Keratinocyte (primary cell): ENCODE data around the gene GNPTG. TPM values are rescaled to one million over a fixed set of nuclear protein-coding genes. Genes with fewer than 3 reads are reported as not detected.

Source experiments
- DNase-seq: peaks from one replicate; pipeline ENCODE4 v3.0.0-alpha.2; 2011; ENCODE audit warnings: low read depth, missing footprints, low spot score
- FAIRE-seq: peaks from 2 replicates; lab custom pipeline; 2011; peaks lifted over from hg19 to GRCh38; lab: Jason Lieb, UNC
- H2AFZ ChIP-seq: 2 replicates; pipeline ENCODE4 v1.6.0; 2012; ENCODE audit warnings: low read length, control low read depth, inconsistent platforms; ENCODE audit not compliant: control insufficient read depth
- H3K27ac ChIP-seq: 2 replicates; pipeline ENCODE4 v1.5.1; 2011; ENCODE audit warnings: low read length; ENCODE audit not compliant: control insufficient read depth, insufficient read depth
- H3K27me3 ChIP-seq: 3 replicates; pipeline ENCODE4 v1.6.0; 2011; ENCODE audit warnings: low read length; ENCODE audit not compliant: control insufficient read depth, insufficient read depth; ENCODE audit errors: extremely low read depth
- H3K36me3 ChIP-seq, 2 experiments: 2 replicates in 1 of 2; 3 replicates in 1 of 2; pipeline ENCODE4 v1.5.1; 2011; ENCODE audit warnings: low read length in 2 of 2, mild to moderate bottlenecking in 1 of 2; ENCODE audit not compliant: control insufficient read depth in 2 of 2, insufficient read depth in 2 of 2; ENCODE audit errors: extremely low read depth in 1 of 2
- H3K4me1 ChIP-seq: 3 replicates; pipeline ENCODE4 v1.5.1; 2011; ENCODE audit warnings: low read length; ENCODE audit not compliant: control insufficient read depth, insufficient read depth; ENCODE audit errors: extremely low read depth
- H3K4me2 ChIP-seq: 3 replicates; pipeline ENCODE4 v1.6.0; 2011; ENCODE audit warnings: low read depth, low read length; ENCODE audit not compliant: control insufficient read depth, insufficient read depth; ENCODE audit errors: extremely low read depth
- H3K4me3 ChIP-seq, 3 experiments: fragments of 200-600 bp in 1 of 3; sonication (generic) in 1 of 3; 2 replicates in 2 of 3; 3 replicates in 1 of 3; pipeline ENCODE4 v1.5.1; 2011 to 2016; ENCODE audit warnings: low read length in 3 of 3, mild to moderate bottlenecking in 3 of 3, control low read depth in 2 of 3, inconsistent platforms in 1 of 3, low read depth in 1 of 3, mixed read lengths in 1 of 3, mixed run types in 1 of 3, moderate library complexity in 1 of 3; ENCODE audit not compliant: control insufficient read depth in 2 of 3, insufficient read depth in 2 of 3; ENCODE audit errors: extremely low read depth in 1 of 3
- H3K79me2 ChIP-seq: 2 replicates; pipeline ENCODE4 v1.6.0; 2012; ENCODE audit warnings: low read length; ENCODE audit not compliant: control insufficient read depth, insufficient read depth
- H3K9ac ChIP-seq: 3 replicates; pipeline ENCODE4 v1.6.0; 2011; ENCODE audit warnings: low read length; ENCODE audit not compliant: control insufficient read depth, insufficient read depth; ENCODE audit errors: extremely low read depth
- H3K9me1 ChIP-seq: 3 replicates; pipeline ENCODE4 v1.6.0; 2011; ENCODE audit warnings: low read length; ENCODE audit not compliant: control insufficient read depth, insufficient read depth; ENCODE audit errors: extremely low read depth
- H3K9me3 ChIP-seq: 2 replicates; pipeline ENCODE4 v1.5.1; 2012; ENCODE audit warnings: low read depth, low read length; ENCODE audit not compliant: control insufficient read depth
- H4K20me1 ChIP-seq: 3 replicates; pipeline ENCODE4 v1.6.0; 2011; ENCODE audit warnings: low read length; ENCODE audit not compliant: control insufficient read depth, insufficient read depth; ENCODE audit errors: extremely low read depth
- CTCF ChIP-seq, 3 experiments: IDR thresholded peaks in 1 of 3; conservative IDR thresholded peaks in 1 of 3; optimal IDR thresholded peaks in 1 of 3; 2 replicates in 2 of 3; 3 replicates in 1 of 3; pipeline versions ENCODE3 to v1.5.1; 2011; ENCODE audit warnings: low read length in 3 of 3, mild to moderate bottlenecking in 3 of 3, moderate library complexity in 2 of 3, control low read depth in 1 of 3, inconsistent platforms in 1 of 3; ENCODE audit not compliant: insufficient read depth in 2 of 3; ENCODE audit errors: extremely low read depth in 1 of 3
- EZH2 ChIP-seq: IDR thresholded peaks from one replicate; pipeline ENCODE4 v1.6.1; 2012; ENCODE audit warnings: inconsistent platforms, mild to moderate bottlenecking, low read length, moderate library complexity
- dilution Hi-C: fragments of 300-500 bp; cut with MboI; formaldehyde crosslinking; loops from one replicate; pipeline ENCODE4 v1.7.0; 2020; ENCODE audit warnings: low sequenced_read_pairs; ENCODE audit not compliant: extremely low pct_ligation_motif_present
- polyA plus RNA-seq, 5 experiments: library from polyadenylated mRNA; depleted of rRNA in 3 of 5; stranded (reverse) in 3 of 5; stranded (forward) in 1 of 5; unstranded in 1 of 5; fragments of >200 nt; gene quantifications; 1 replicate in 1 of 5; 2 replicates in 3 of 5; 3 replicates in 1 of 5; pipeline versions ENCODE4 v1.2.1 to v1.2.3, GENCODE V29; 2011 to 2012; ENCODE audit warnings: missing spikeins in 2 of 5, low read depth in 1 of 5, low replicate concordance in 1 of 5

GNPTG gene
- polyA plus RNA-seq, 1 donor (not counting 4 experiments of a cell fraction or from before 2014, with no cell fraction given) = 30.9 TPM

GRCh38 chr16:1381612-1382406 is 30.1 kb downstream of the GNPTG start:
- no peak overlapping the region for H3K27ac ChIP-seq
- H3K27me3 ChIP-seq = no peaks in the 10 kb centered on the region
- no peaks in the 10 kb centered on the region for H3K9me3 ChIP-seq
- H3K79me2 ChIP-seq = no peaks in the 10 kb centered on the region
- TF ChIP-seq CTCF (optimal IDR thresholded peaks at IDR 0.05 in 1 of 3, IDR thresholded peaks at IDR 0.05 in 1 of 3, conservative IDR thresholded peaks at IDR 0.05 in 1 of 3; ENCODE audit: extremely low read depth in 1 of 3, insufficient read depth in 2 of 3, low read length in 3 of 3) (no peak), EZH2 (no peak)
- DNase-seq = no peak
- H3K4me3 ChIP-seq = no peak overlapping the region
- FAIRE-seq = no peak
- no peak overlapping the region for H2AFZ ChIP-seq
- dilution Hi-C loops = no loop called here
- H4K20me1 ChIP-seq = no peaks in the 10 kb centered on the region
- no peaks in the 10 kb centered on the region for H3K9me1 ChIP-seq
- H3K4me1 ChIP-seq = peaks cover 7% of the 10 kb centered on the region
- no peak overlapping the region for H3K9ac ChIP-seq
- H3K4me2 ChIP-seq = no peak overlapping the region
- no peaks in the 10 kb centered on the region for H3K36me3 ChIP-seq

GRCh38 chr16:1383556-1383955 is 31.8 kb downstream of the GNPTG start:
- Histone ChIP-seq H3K36me3 (no peaks in the 10 kb centered on the region), H3K4me2 (no peak overlapping the region), H3K9me1 (no peaks in the 10 kb centered on the region), H3K4me3 (no peak overlapping the region), H3K27ac (no peak overlapping the region), H3K27me3 (no peaks in the 10 kb centered on the region), H3K9me3 (no peaks in the 10 kb centered on the region), H3K9ac (no peak overlapping the region), H2AFZ (no peak overlapping the region), H3K79me2 (no peaks in the 10 kb centered on the region), H4K20me1 (no peaks in the 10 kb centered on the region), H3K4me1 (peaks cover 5% of the 10 kb centered on the region)
- FAIRE-seq (no peak), DNase-seq (no peak)
- TF ChIP-seq CTCF (optimal IDR thresholded peaks at IDR 0.05 in 1 of 3, IDR thresholded peaks at IDR 0.05 in 1 of 3, conservative IDR thresholded peaks at IDR 0.05 in 1 of 3; ENCODE audit: extremely low read depth in 1 of 3, insufficient read depth in 2 of 3, low read length in 3 of 3) (no peak), EZH2 (no peak)
- dilution Hi-C loops = no loop called here
